Astrocyte of the cerebellum (primary cell): ENCODE measurements around the gene PTPRK.

Source experiments
- DNase-seq: peaks from one replicate; pipeline ENCODE4 v3.0.0-alpha.2; 2011; ENCODE audit warnings: low read depth
- H3K4me3 ChIP-seq: 2 replicates; pipeline ENCODE4 v1.5.1; 2011; ENCODE audit warnings: mild to moderate bottlenecking, low read depth, low read length, moderate library complexity
- CTCF ChIP-seq: IDR thresholded peaks from 2 replicates; pipeline ENCODE4 v1.5.1; 2012; ENCODE audit warnings: low read length, low read depth, moderate library complexity, mild to moderate bottlenecking; ENCODE audit errors: missing control alignments
- in situ Hi-C: cut with HindIII; loops from 2 replicates; pipeline ENCODE4 v1.10.0; 2017; ENCODE audit warnings: low sequenced_read_pairs

PTPRK gene

GRCh38 chr6:128240024-128240428 lies 280.4 kb downstream of the PTPRK start:
- TF ChIP-seq CTCF: no peak
- in situ Hi-C loops: no loop called here
- H3K4me3 ChIP-seq: no peak overlapping the region
- DNase-seq: no peak

- no peak overlapping the region for H3K4me3 ChIP-seq
- TF ChIP-seq CTCF: no peak
- in situ Hi-C loops: no loop called here
- no peak for DNase-seq
Observed at GRCh38 chr6:128239146-128239545, 281.3 kb downstream of the PTPRK start.

- in situ Hi-C loops: no loop called here
- TF ChIP-seq CTCF: no peak
- DNase-seq: no peak
- no peak overlapping the region for H3K4me3 ChIP-seq
Observed at GRCh38 chr6:128238225-128238624, 282.2 kb downstream of the PTPRK start.

GRCh38 chr6:128235556-128235955 lies 284.8 kb downstream of the PTPRK start:
- no peak for TF ChIP-seq CTCF
- in situ Hi-C loops: no loop called here
- no peak for DNase-seq
- H3K4me3 ChIP-seq: no peak overlapping the region

- DNase-seq: no peak
- in situ Hi-C loops: no loop called here
Observed at GRCh38 chr6:128233531-128233930, 286.9 kb downstream of the PTPRK start.

GRCh38 chr6:128230267-128230989 lies 290.0 kb downstream of the PTPRK start:
- H3K4me3 ChIP-seq: no peak overlapping the region
- in situ Hi-C loops: no loop called here
- no peak for TF ChIP-seq CTCF
- no peak for DNase-seq

More at GRCh38 chr6:128233531-128233930, 286.9 kb downstream of the PTPRK start:
- TF ChIP-seq CTCF: no peak
- no peak overlapping the region for H3K4me3 ChIP-seq
